GM19455 (cell line): ENCODE results near the gene FBL.
"Not testable (repeated sequence)": the region's sequence is repeated elsewhere in the genome, so short reads cannot be mapped to it uniquely, and the experiment has no call there.

Experiments
- ATAC-seq: cut with Tn5 transposase; IDR thresholded peaks from one replicate; pipeline ENCODE4 v1.9.1; 2021; ENCODE audit not compliant: unreplicated experiment

FBL gene

DNA sequence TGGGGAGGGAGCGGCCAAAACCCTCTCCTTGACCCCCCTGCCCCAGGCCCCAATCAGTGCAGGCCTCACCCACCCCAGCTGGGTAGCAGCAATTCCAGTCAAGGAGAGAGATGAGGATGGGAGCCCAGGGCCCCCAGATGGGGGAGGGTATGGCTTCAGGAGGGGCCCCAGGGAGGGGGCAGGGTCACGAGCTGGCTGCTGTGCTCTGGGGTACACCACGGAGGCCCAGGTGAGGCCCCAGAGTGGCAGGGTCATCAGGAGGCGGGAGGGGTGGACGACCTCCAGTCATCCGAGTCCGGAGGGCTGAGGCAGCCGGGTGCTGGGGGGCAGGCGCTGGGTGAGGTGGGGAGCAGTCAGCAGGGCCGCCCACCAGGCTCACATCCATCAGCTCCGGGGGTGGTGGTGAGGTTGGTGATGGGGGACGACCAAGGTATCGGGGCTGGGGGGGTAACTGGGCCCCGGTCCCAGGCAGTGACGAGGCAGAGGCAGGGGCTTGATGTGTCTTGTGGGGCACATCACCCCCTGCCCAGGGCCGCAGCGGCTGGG is 20.6 kb downstream of the FBL start:
- no peak for ATAC-seq

DNA sequence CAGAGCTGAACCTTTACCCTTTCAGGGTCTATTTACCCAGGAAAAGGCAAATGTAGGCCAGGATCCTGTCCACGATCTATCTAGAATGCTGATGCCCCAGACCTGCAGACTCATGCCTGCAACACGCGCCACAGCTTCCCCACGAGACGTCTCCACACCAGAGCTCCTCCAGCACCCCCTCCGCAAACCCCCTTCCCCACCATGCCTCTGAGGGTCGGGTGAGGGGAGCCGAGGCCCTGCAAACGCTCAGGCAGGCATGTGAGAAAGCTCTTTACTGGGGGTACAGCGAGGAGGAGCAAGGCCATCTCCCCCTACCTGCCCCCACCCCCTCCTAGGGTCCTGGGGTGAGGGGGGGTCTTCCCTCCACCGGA is 21.1 kb downstream of the FBL start:
- no peak for ATAC-seq

DNA sequence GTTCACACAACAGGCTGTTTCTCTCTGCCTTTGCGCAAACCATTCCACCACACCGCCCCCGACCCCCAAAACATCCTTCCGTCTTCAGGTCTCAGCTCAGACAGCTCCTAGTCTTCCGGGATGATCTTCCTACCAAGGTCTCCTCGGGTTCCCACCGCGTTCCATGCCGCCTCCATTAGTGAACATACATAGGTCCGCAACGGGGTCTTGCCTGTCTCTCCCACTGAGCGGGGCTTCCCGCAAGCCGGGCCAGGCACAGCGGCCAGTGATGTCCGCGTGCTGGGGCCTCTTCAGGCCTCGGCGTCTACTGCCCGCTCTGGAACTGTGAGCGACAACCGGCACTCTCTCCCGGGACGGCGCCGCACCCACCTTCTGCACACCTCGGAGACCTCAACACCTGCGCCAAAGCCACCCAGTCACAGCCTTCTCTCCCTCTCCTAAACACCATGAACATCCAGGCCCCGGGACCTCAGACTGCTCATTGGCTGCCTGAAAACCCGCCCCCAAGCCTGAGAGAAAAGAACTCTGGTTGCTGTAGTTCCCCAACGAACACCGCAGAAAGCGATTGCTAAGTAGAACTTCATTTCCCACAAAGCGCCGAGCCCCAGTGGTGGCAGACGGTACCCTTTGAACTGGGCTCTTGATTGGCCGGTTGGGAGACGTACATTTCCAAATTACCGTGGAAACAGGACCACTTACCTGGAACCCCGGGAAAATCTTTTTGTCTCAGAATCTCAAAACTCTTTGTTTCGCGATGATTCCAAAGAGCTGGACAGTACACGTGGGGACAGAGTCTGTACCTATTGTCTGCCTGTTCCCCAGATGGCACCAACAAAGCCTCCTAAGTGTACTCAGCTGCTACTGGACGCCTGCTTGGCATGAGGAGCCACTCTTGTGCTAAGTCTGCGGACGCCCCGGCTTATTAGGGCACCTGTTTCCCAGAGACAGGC is 21.8 kb downstream of the FBL start:
- peak; percentile 81 for ATAC-seq

DNA sequence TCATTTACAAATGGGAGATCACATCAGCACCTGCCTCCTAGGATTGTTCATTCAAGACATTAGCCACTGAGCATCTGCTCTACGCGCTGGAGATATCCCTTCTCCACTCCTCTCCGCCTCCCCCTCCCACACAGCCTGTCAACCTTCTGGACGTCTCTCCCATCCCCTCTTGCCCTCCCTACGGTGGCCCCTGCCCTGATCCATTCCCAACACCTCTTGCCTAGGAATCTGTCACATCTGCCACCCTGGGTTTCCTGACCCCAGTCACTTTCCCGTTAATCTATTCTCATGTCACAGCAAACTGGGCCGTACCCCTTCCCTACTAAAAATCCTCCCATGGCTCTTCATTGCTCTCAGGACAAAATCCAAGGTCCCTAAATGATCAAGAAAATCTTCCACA is 22.5 kb downstream of the FBL start:
- ATAC-seq: no peak

DNA sequence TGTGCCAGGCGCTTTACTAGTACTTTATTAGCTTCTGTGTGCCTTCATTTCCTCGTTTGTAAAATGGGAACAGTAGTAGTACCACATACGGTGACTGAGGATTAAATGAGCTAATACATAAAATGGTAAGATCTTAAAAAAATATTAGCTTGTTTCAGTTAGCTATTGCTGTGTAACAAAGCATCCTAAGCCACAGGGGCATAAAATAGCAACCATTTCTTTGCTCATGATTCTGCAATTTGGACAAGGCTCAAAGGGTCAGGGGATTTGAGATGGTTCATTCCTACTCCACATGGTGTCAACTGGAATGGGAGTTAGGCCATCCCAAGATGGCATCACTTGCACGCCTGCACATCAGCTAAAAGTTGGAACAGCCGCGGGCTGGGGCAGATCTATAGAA is 25.5 kb downstream of the FBL start:
- no peak for ATAC-seq

GRCh38 chr19:39819786-39820185 is 26.4 kb downstream of the FBL start:
- no peak for ATAC-seq

DNA sequence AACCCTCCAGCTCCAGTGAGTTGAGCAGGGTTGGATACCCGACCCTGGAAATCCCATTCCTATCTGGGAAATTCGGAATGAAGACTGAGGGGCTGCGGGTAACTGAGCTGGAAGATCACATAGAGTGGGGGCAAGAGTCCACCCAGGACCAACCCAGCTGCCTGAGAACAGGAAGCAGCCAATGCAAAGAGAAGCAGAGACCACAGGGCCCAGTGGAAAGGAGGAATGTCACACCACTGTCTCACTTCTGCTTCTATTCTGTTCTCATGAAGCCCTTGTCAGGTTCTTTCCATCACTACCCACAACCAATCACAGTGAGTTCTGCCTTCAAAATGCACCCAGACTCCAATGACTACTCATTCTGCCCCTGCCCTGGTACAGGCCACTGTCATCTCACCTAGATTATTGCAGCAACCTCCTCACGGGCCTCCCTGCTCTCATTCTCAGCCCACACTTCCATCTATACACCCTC is 27.5 kb downstream of the FBL start:
- no peak for ATAC-seq

DNA sequence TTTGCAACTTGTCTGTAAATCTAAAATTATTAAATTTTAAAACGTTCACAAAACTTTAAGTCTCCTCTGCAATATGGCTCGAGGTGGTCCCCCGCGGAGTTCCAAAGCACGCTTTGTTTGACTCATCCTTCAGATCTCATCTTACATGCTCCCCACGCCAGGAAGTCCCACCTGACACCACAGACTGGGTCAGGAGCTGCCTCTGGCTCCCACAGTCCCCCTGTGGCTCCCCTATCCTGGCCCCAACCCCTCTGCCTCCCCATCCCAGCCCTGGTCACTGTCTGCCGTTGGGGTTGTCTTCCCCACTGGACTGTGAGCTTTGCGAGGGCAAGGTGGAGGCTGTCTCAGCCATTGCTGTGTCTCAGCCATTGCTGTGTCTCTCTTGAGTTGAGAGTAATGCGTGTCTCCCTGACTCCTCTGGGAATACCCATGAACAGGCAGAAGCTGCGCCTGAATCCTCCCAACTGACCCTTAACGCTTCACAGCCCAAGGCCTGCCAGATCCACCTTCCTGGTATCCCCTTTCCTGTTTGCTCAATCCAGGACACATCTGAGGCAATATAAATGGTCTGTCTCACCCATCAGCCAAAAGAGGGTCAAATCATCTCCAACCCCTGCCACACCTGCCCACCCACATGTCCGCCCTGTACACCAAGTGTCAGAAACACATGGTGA is 28.2 kb downstream of the FBL start:
- no peak for ATAC-seq

DNA sequence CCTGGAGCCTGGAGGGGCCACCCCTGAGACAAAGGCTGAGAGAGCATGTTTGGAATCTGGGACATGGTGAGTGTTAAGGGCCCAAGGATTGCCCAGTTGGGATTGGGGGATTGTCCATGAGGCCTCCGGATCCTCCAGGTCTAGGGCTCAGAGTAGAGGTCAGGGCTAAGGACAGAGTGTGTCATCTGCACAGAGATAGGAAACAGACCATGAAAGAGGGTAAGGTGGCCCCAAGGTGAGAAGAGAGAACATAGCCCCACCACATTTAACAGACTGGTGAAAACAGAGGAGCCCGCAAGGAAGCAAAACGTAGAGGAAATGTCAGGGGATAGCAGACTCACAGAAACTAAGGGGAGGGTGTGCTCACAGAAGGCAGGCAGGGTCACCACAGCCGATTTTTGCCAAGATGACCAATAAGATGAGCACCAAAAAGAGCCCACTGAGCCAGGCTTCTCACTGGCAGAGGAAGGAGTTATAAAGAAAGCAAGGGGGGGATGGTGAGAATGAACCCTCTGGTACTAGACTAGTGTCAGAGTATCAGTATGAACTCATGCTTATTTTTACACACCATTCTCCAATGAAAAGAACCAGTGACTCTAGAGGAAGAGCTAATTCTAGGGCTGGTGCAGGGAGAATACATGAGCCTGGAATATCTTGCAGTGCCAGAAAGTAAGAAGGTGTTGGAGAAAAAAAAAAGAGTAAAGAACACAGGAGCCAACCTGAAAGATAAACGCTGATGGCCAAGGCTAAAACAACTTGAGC is 29.7 kb downstream of the FBL start:
- no peak for ATAC-seq

- ATAC-seq: no peak
These were observed 31.6 kb downstream of the FBL start for GRCh38 chr19:39814595-39814994.

GRCh38 chr19:39814111-39814510 is 32.1 kb downstream of the FBL start:
- ATAC-seq: not testable (repeated sequence)

DNA sequence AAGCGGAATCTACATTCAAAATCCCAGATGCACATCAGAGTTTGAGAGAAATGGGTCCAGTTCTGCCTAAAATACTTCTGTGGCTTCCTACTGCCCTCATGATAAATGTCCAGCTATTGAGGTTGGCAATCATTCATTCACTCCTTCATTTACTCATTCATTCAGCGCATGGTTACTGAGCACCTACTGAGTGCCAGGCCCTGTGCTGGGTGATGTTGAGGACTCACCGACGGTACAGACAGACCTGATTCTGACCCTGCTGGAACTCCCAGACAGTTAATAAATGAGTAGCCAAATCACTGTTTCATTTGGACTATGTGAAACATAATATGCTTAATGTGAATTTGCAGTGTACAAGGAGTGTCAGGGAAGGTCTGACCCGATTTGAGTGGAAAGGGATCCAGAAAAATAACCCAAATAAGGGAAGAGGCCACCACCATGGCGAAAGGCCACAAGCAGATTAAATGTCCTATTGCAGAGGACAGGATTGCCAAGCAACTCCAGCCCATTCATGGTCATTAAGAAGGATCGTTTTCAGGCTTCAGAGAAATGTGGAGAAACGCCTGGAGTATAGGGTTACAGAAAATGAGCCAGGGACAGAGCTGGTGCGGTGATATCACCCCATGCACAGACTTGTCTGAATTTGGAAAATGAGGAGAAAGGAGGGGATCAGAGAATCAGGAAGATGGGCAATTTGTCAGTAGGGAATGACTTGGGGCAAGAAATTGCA is 32.8 kb downstream of the FBL start:
- ATAC-seq: no peak

DNA sequence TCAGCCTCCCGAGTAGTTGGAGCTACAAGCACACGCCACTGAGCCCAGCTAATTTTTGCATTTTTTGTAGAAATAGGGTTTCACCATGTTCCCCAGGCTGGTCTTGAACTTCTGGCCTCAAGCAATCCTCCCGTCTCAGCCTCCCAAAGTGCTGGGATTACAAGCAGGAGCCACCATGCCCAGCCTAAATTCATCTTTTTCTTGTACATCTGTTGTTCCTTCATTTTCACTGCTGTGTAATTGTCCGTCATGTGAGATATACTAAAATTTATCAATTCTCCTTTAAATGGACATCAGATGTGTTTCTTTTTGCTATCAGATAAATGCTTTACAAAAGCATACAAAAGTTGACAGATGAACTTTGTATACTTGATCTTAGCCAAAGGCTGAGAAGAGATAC is 35.1 kb downstream of the FBL start:
- ATAC-seq: no peak

GRCh38 chr19:39810424-39810823 is 35.8 kb downstream of the FBL start:
- ATAC-seq: no peak

- ATAC-seq: no peak
These were observed 36.8 kb downstream of the FBL start for GRCh38 chr19:39809368-39809767.

DNA sequence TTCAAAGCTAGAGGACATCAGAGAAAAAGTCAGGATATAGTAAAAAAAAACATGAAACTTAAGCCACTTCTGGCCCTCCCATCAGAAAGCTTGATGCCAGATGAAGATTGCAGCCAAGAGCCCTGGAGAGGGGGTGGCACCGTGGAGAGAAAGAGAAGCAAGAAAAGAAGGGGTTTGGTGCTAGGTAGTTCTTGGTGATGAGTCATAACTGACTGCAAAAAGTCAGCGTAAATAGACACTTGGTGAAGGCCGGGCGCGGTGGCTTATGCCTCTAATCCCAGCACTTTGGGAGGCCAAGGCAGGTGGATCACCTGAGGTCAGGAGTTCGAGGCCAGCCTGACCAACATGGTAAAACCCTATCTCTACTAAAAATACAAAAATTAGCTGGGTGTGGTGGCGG is 37.5 kb downstream of the FBL start:
- ATAC-seq: not testable (repeated sequence)

GRCh38 chr19:39807846-39808364 is 38.3 kb downstream of the FBL start:
- no peak for ATAC-seq

DNA sequence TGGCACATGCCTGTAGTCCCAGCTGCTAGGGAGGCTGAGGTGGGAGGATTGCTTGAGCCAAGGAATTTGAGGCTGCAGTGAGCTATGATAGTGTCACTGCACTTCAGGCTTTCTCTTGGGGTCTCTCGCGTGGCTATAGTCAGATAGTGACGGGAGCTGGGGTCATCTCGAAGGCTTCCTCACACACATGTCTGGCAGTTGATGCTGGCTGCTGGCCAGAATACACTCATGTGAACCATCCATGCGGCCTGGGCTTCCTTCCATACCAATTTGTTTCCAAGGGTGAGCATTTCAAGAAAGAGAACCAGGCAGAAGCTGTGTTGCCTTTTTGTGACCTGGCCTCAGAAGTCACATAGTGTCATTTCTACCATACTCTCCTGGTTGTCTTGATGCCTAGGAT is 41.1 kb downstream of the FBL start:
- no peak for ATAC-seq

DNA sequence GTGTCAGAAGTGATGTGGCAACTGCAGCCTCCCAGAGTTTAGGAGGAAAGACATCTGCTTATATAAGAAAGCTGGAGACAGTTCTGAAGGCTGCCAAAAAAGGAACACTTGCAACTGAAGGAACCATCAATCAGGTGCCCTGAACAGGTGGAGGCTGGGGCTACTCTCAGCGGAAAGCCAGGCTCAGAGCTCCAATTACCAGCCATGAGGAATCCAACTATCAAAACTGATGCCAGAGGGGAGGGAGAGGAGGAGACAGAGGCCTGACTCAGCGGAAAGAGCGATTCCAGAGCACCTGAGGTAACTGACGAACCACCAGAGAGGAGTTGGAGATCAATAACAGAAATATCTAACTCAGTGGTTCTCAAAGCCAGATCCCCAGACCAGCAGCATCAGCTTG is 43.2 kb downstream of the FBL start:
- ATAC-seq: no peak

DNA sequence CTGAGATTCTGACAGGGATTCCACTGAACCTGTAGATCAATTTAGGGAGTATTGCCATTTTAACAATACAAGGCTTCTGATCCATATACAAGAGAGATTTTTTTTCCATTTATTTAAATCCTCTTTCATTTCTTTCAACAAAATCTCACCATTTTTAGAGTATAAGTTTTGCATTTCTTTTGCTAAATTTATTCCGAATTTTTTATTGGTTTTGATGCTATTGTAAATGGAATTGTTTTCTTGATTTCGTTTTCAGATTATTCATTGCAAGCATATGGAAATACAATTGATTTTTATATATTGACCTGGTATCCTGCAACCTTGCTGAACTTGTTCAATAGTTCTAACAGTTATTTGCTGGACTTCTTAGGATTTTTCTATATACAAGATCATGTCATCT is 49.1 kb downstream of the FBL start:
- no peak for ATAC-seq
